Measurements from ENCODE around the gene FBXL13. TPM values are rescaled to one million over a fixed set of nuclear protein-coding genes. Genes with fewer than 3 reads are reported as not detected.

Gene FBXL13
- total and polyA plus RNA-seq, 2 experiments from 2014 or later, result 2.1 to 2.2 TPM

GRCh38 chr7:102990642-102991041, 84.0 kb downstream of the FBXL13 start:
- H3K4me1 ChIP-seq (ENCODE audit: low read depth), result no peaks in the 10 kb centered on the region
- no peak for DNase-seq (ENCODE audit: low read depth in 1 of 2, low spot score in 1 of 2)
- no peaks in the 10 kb centered on the region for H3K27me3 ChIP-seq
- no peak for TF ChIP-seq CTCF (IDR thresholded peaks at IDR 0.05; ENCODE audit: low read depth, low read length)
- H3K9me3 ChIP-seq (ENCODE audit: low read depth), result no peaks in the 10 kb centered on the region
- H3K36me3 ChIP-seq, result no peaks in the 10 kb centered on the region
- H3K4me3 ChIP-seq, result no peak overlapping the region
- no peak overlapping the region for H3K27ac ChIP-seq

GRCh38 chr7:102988631-102989560, 85.7 kb downstream of the FBXL13 start:
- Histone ChIP-seq H3K4me1 (ENCODE audit: low read depth) (no peaks in the 10 kb centered on the region), H3K9me3 (ENCODE audit: low read depth) (no peaks in the 10 kb centered on the region), H3K36me3 (no peaks in the 10 kb centered on the region), H3K27me3 (no peaks in the 10 kb centered on the region), H3K27ac (no peak overlapping the region), H3K4me3 (no peak overlapping the region)
- DNase-seq (ENCODE audit: low read depth in 1 of 2, low spot score in 1 of 2), result no peak
- no peak for TF ChIP-seq CTCF (IDR thresholded peaks at IDR 0.05; ENCODE audit: low read depth, low read length)

- H3K4me3 ChIP-seq, result no peak overlapping the region
- DNase-seq (ENCODE audit: low read depth in 1 of 2, low spot score in 1 of 2), result no peak
Observed at GRCh38 chr7:102988088-102988487, 86.5 kb downstream of the FBXL13 start.

GRCh38 chr7:102985176-102985783, 89.3 kb downstream of the FBXL13 start:
- Histone ChIP-seq H3K4me3 (no peak overlapping the region), H3K36me3 (no peaks in the 10 kb centered on the region), H3K4me1 (ENCODE audit: low read depth) (no peaks in the 10 kb centered on the region), H3K27ac (no peak overlapping the region), H3K9me3 (ENCODE audit: low read depth) (no peaks in the 10 kb centered on the region), H3K27me3 (no peaks in the 10 kb centered on the region)
- peak in 1 of 2 donors; percentile 43 for DNase-seq (ENCODE audit: low read depth in 1 of 2, low spot score in 1 of 2)
- TF ChIP-seq CTCF (IDR thresholded peaks at IDR 0.05; ENCODE audit: low read depth, low read length), result no peak

More at GRCh38 chr7:102988088-102988487, 86.5 kb downstream of the FBXL13 start:
- Histone ChIP-seq H3K9me3 (ENCODE audit: low read depth) (no peaks in the 10 kb centered on the region), H3K4me1 (ENCODE audit: low read depth) (no peaks in the 10 kb centered on the region), H3K27ac (no peak overlapping the region), H3K27me3 (no peaks in the 10 kb centered on the region), H3K36me3 (no peaks in the 10 kb centered on the region)
- TF ChIP-seq CTCF (IDR thresholded peaks at IDR 0.05; ENCODE audit: low read depth, low read length), result no peak

- Histone ChIP-seq H3K36me3 (no peaks in the 10 kb centered on the region), H3K4me3 (no peak overlapping the region), H3K27ac (no peak overlapping the region), H3K27me3 (no peaks in the 10 kb centered on the region), H3K4me1 (ENCODE audit: low read depth) (no peaks in the 10 kb centered on the region), H3K9me3 (ENCODE audit: low read depth) (no peaks in the 10 kb centered on the region)
- no peak for TF ChIP-seq CTCF (IDR thresholded peaks at IDR 0.05; ENCODE audit: low read depth, low read length)
- peak in 1 of 2 donors; percentile 61 for DNase-seq (ENCODE audit: low read depth in 1 of 2, low spot score in 1 of 2)
Observed at GRCh38 chr7:102983602-102984001, 91.0 kb downstream of the FBXL13 start.
